Measurements from ENCODE around the gene UQCRC1.

The UQCRC1 gene

GRCh38 chr3:48633743-48634142, 24.3 kb upstream of the UQCRC1 start:
- DNase-seq (ENCODE audit: low read depth), result no peak

DNA sequence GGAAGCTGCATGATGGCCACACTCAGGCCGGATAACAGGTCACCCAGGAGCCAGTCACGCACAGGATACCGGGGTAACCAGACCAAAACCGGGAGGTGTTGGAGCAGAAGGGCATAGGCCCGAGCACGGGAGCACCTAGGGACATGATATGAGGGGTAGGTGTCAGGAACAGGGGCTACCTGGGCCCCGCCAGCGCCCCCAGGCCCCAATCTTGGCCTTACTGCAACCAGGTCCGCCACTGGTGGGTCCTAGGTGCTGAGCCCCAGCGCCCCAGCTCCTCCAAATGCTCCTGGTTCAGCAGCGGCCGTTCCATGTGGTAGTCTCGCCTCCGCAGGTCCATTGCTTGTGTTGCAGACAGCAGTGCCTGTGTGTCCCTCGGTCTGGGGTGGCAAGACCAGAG, 23.8 kb upstream of the UQCRC1 start:
- DNase-seq (ENCODE audit: low read depth), result no peak

DNA sequence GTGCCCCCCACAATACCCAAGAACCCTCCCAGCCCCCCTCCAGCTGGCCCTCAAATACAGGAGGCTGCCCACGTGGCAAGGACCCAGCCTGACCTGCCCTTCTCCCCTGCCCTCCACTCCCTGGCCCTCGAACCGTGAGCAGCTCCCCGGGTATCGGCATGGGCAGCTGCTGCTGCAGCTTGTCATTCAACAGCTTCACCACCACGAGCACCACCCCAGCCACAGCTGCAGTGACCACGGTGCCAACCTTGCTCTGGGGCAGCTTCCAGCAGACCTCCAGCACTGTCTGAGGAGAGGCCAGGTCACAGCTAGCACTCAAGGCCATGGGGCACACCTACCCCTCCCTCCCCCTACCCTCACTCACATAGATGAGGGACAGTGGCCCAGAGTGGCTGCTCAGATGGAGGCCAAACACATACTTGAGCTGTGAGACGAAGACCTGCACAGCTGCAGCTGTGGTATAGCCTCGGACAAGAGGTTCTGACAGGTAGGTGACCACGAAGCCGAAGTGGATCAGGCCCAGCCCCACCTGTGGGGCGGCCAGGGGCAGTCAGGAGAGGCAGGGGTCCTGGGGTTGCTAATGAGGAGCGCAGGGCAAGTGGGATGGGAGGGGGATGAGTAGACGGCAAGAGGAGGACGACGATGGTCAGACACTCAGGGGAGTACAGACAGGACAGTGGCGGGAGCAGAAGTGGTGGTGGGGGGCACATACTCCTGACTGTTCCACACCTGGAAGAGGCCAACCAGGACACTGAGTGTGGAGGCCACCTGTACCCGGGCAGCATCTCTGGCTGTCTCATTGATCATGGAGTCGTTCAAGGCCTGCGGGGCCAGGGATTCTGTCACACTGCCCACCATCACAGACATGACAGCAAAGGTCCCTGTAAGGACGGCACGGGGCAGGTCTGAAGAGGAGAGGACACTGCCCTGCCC, 22.3 kb upstream of the UQCRC1 start:
- no peak for DNase-seq (ENCODE audit: low read depth)

DNA sequence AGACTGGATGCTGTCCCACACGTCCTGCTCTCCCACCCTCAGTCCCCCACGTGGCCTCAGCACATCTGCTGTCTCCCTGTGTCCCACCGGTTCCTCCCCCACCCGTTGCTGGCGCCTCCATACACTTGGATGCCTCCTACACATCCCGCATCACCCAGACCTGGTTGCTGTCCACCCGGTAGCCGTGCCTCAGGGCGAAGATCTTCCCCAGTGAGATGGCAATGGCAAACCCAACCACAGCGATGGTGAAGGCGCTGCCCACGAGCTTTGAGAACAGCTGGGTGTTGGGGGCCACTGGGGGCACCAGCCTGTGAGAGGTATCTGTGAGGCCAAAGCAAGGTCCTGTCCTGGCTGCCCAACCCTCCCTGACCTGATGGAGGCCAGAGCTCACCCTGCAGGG, 21.4 kb upstream of the UQCRC1 start:
- DNase-seq (ENCODE audit: low read depth), result no peak

DNA sequence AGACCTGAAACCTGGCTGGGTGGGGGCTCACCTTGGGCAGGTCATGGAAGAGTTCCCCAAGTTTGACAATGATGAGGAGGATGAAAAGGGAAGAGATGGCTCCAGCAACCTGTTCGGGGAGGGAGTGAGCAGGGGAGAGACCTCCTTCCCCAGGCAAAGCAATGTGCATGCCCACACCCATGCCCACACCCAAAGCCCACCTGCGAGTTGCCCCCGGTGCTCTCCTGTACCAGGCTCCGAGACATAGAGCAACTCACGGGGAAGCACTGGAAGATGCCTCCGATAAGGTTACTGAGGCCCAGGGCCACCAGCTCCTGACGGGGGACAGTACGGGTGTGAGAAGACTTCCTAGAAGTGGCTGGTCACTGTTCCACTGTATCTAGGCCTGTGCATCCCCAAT, 21.0 kb upstream of the UQCRC1 start:
- DNase-seq (ENCODE audit: low read depth), result no peak

DNA sequence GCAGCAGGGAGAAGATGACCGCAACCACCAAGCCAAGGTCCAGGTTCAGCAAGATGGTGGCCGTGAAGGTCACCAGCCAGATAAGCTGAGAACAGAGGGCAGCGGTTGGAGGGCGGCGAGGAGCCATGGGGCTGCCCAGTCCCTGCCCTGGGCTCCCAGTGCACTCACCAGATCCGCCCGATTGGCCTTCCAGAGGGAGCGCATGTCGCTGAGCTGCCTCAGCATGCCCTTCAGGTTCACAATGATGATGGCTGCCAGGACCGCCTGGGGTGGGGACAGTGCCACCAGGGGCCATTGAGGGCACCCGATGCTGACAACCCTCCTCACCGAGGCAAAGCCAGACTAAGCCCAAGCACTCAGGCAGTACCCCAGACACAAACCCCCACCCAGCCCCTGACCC, 20.4 kb upstream of the UQCRC1 start:
- DNase-seq (ENCODE audit: low read depth), result no peak

DNA sequence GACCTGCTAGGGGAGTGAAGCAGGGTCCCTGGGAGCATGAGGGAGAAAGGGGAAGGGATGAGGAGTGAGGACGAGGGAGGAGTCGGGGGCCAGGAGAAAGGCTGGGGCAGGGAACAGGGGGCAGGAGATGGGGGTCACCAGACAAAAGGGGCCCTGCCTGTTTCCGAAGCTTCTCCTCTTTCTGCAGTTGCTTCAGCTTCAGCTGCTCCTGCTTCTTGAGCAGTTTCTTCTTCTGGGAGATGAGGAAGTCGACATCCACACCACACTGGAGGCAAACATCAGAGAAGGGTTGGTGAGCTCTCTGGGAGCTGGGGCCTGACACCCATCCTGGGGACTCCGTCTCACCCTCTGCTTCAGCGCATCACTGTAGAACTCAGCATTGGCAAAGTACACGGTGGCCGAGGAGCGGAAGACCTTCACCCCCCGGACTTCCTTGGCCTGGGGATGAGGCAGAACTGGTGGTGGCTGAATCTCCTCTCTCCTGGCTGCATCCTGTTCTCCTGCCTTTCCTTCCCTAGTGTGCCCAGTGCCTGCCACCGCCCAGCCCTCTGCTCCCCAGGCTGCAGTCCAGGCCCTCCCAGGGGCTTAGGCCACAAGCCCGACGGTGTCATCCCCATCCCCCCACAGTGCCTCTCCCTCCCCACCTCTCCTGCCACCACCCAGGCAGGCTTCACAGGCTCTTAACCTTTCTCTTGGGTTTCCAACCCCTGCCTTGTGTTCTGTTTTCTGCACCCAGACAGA, 19.0 kb upstream of the UQCRC1 start:
- DNase-seq (ENCODE audit: low read depth), result no peak

GRCh38 chr3:48625600-48625999, 16.2 kb upstream of the UQCRC1 start:
- DNase-seq (ENCODE audit: low read depth), result no peak

DNA sequence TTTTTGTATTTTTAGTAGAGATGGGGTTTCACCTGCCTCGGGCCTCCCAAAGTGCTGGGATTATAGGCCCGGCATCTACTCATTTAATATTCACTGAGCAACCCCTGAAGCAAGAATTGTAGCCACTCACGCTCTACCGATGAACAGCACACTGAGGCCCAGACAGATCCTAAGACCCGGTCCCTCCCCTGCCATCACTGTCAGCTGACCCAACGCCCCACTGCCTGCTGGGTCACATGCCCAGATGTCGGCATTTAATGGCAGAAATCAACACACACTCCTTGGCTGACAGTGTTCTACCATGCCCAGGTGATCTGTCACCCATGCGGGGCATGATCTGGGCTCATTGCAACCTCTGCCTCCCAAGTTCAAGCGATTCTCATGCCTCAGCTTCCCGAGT, 15.3 kb upstream of the UQCRC1 start:
- no peak for DNase-seq (ENCODE audit: low read depth)

DNA sequence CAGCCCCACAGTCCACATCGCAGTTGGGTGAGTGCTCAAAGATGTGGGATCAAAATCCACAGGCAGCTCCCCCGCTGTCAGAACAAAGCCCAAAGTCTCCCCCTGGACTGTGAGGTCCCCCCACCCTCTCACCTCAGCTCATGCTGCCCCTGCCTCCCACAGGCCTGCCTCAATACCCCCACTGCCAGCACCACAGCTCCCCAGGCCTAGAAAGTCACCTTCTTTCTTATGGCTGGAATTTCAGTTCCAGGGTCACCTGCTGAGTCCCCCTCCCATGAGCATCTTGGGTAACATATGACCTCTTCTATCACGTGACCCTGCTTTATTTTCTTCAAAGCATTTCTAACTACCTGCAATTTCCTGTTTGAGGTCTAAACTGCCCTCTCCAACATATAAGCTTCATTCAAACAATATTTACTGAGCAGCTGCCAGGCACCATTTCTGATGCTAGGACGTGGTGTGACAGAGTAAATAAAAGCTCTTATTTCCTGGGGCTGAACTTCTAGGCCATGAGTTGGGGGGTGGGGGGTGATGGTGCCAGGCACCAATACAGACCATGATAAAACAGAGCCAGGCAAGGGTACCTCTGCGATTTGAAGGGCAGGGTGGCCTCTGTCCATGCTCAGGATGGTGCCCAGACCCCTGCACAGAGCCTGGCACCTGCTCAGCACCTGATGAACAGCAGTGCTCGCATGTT, 14.6 kb upstream of the UQCRC1 start:
- DNase-seq (ENCODE audit: low read depth), result no peak

- DNase-seq (ENCODE audit: low read depth), result no peak
Observed at GRCh38 chr3:48621461-48621869, 12.0 kb upstream of the UQCRC1 start, which contains the start of gene TMEM89. TSS of gene TMEM89 (minus strand) at chr3:48621769. CDS start at chr3:48621756, 13 bp downstream.

DNA sequence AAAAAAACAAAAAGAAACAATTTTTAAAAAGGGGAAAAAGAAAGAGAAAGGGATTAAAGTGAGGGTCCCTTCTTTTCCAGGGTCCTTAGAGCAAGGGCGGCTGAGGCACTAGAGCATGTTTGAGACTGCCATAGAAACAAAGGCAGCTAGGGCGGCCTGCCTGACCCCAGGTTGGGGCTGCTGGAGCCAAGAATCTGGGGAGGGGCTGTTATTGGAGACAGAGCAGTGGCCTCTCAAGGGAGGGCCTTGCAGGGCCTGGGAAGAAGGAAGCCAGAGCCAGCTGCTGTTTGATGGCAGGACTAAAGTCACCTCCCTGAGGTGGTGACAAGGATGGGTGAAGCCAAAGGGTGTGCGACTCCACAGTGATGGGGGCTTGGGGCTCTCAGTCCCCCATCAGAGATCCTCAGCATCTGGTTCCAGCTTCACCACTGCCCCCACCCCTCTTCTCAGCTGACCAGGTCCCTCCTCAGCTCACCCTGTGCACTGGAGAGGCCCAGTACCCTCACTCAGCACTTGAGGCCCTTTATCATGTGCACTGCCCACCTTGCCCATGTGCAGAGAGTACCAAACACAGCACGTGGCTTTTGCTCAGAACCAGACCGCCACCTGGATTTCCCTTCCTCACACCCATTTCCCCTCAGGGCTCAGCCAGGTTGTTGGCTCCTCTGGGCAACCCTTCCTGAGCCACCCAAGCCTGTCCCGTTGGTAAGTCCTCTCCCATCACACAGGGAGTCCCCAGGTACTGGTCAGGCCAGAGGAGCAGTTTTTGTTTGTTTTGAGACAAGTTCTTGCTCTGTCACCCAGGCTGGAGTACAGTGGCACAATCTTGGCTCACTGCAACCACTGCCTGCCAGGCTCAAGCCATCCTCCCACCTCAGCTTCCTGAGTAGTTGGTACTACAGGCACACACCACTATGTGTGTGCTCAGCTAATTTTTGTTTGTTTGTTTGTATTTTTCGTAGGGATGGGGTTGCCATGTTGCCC, 10.4 kb upstream of the UQCRC1 start:
- DNase-seq (ENCODE audit: low read depth), result no peak

GRCh38 chr3:48617559-48617958, 8.1 kb upstream of the UQCRC1 start:
- DNase-seq (ENCODE audit: low read depth), result no peak

DNA sequence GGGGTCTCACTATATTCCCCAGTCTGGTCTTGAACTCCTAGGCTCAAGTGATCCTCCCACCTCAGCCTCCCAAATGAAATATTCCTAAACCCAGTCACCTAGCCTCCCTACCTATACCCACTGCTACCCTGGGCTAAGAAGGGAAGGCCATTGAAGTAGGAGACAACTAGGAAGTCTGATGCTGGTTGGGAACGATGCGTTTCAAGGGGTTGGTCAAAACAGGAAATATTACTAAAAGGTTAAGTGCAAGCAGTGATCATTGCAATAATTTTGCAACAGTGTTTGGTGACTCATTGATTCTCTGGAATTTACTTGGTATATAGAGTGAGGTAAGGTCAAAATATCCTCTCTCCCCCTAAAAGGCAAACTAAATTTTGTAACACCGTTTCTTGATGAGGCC, 4.6 kb upstream of the UQCRC1 start:
- DNase-seq (ENCODE audit: low read depth), result no peak

DNA sequence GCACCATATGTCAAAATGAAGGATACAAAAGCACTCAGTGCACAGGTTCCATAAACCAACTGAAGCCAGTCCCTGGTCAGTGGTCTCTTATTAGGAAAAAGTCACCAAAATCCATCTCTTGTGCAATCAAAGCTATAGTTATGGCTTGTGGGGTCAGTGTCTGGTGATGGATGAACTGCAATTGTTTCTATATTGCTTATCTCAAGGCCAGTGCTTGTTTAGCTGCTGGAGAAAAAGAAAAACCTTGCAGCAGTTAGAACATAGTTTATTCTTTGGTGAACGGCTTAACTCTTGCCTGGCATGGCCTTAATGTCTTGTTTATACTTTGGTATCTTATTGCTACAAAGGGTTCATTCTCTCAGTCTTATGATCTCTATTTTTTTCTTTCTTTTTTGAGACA, 2.9 kb upstream of the UQCRC1 start:
- no peak for DNase-seq (ENCODE audit: low read depth)

DNA sequence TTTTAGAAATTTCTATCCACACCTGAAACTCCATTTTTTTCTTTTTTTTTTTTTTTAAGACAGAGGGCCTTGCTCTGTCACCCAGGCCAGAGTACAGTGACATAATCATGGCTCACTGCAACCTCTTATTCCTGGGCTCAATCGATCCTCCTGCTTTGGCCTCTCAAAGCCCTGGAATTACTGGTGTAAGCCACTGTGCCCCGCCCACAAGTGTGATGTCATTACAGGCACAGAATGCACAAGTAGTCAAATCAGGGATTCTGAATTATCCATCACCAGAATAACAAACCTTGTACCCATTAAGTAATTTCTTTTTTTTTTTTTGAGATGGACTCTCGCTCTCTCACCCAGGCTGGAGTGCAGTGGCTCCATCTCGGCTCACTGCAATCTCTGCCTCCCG, 1.9 kb downstream of the UQCRC1 start:
- DNase-seq (ENCODE audit: low read depth), result no peak

- no peak for DNase-seq (ENCODE audit: low read depth)
Observed at GRCh38 chr3:48601622-48601994, 7.8 kb downstream of the UQCRC1 start.

- no peak for DNase-seq (ENCODE audit: low read depth)
Observed at GRCh38 chr3:48600711-48601621, 8.5 kb downstream of the UQCRC1 start.

GRCh38 chr3:48599509-48600285, 9.7 kb downstream of the UQCRC1 start:
- DNase-seq (ENCODE audit: low read depth), result no peak

DNA sequence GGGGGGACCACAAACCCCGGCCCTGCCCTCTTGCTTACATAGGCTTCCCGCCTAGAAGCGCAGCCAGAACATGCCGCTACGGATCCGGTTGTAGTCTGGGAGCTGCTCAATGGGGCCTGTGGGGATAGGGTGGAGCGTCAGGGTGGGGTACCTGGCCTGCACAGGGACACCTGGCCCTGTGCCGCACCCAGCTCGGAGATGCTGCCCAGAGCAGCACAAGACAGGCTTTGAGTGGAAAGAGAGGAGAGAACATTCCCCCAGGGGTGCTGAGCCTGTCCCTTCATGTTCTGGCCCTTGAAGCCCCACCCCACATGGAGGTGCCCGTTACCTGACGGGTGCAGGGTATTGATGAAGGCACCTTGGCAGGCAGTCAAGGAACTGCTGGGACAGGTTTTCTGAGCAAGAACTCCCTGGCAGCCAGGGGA, 10.4 kb downstream of the UQCRC1 start:
- DNase-seq (ENCODE audit: low read depth), result no peak

Data from stimulated activated CD8-positive, alpha-beta memory T cell treated with anti-CD3 and anti-CD28 coated beads, Interleukin-12 subunit alpha, Interleukin-12 subunit beta, amount 100 ng/mL, for 4 hours (primary cell).